GM18499 (cell line): ENCODE measurements around the gene MARK4.
"Not testable (repeated sequence)": the region's sequence is repeated elsewhere in the genome, so short reads cannot be mapped to it uniquely, and the experiment has no call there.

Experiments
- ATAC-seq: cut with Tn5 transposase; IDR thresholded peaks from one replicate; pipeline ENCODE4 v1.9.1; 2021; ENCODE audit warnings: moderate number of reproducible peaks; ENCODE audit not compliant: insufficient read depth, unreplicated experiment

Gene MARK4

DNA sequence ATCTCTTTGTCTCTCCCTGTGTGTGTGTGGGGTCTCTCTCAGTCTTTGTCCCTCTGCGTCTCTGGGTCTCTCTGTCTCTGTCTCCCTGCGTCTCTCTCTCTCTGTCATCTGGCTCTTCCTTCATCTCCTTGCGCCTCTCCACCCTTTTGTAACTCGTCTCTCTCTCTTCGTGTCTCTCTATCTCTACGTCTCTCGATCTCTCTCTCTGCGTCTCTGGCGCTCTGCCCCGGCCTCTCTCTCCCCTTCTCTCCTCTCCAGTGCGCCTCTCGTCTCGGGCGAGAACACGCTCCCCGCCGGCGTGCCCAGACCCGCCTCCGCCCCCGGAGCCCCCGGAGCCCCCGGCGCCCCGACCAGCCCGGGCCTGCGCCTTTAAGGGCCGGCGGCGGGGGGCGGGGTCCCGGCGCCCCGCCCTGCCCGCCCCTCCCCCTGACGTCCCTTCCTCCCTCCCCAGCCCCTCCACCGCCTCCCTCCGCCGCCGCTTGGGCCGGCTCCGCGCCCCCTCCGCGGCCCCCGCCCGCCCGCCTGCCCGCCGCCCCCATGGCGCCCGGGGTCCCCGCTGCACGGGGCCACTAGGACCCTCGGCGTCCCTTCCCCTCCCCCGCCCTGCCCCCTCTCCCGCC lies at the start of gene MARK4:
Gene MARK4 (plus strand): TSS at position 440 of the 620 bp plus-strand sequence. CDS start 318 bp downstream, outside the sequence.
- no peak for ATAC-seq

DNA sequence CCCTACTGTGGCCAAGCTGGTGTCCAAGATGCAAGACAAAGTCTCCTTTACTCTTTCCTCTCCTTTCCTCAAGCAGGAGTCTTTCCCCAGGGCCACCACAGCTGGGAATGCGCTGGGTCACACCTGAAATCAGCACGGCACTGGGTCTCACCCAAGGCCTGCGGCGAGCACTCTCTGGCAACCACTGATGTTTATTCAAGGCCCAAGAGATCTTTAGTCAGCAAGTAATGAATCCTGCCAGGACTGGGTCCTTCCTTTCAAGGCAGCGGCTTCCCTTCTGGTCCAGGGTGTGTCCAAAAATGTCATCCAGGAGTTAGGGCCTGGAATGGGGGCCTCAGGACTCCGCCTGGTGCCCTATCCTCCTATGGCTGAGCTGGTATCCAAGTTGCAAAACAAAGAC lies 48.4 kb upstream of the MARK4 start:
- ATAC-seq, result no peak

DNA sequence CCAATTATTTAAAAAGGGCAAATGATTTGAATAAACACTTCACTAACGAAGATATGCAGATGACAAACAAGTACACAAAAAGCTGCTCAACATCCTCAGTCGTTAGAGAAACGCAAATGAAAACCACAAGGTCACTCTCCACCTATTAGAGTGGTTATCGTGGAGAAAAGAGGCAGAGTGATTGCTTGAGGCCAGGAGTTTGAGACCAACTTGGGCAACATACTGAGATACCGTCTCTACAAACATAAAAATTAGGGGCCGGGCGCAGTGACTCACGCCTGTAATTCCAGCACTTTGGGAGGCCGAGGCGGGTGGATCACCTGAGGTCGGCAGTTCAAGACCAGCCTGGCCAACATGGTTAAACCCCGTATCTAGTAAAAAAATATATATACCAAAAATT lies 45.3 kb upstream of the MARK4 start:
- no peak for ATAC-seq

DNA sequence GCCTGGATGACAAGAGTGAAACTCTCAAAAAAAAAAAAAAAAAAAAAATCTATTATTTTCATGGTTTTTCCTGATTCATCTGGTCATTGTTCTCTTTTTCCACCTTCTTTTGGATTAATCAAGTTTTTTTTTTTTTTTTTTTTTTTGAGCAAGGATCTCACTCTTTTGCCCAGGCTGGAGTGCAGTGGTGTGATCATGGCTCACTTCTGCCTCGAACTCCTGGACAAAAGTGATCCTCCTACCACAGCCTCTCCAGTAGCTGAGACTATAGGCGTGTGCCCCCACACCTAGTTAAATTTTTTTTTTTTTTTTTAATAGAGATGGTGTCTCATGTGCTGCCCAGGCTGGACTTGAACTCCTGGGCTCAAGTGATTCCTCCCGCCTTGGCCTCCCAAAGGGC lies 44.7 kb upstream of the MARK4 start:
- ATAC-seq, result no peak

DNA sequence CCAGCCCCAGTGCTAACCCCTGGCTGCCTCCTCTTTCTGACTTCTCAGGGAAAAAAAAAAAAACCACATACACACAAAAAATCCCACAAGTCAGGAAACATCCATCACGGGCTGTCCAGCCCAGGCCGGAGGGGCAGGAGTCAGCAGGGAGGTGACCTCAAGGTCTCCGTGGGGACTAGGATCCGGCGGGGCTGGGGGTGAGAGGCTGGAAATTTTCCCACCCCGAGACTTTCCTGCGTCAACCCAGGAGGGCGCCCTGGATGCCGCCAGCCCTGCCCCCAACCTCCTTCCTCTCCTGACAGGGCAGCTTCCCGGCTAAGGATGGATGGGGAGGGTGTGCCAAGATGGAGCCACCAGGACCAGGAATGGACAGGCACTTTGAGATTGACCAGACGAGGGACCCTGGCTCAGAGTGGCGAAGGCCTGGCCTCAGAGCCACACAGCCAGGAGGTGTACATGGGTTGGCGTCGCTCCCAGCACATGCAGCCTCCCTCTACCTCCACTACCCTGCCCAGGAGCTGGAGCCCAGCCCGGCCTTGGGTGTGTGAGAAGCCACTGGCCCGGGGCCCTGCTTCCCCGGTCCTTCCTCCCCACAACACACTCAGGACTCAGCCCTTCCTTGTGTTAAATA lies 39.2 kb upstream of the MARK4 start:
- no peak for ATAC-seq

DNA sequence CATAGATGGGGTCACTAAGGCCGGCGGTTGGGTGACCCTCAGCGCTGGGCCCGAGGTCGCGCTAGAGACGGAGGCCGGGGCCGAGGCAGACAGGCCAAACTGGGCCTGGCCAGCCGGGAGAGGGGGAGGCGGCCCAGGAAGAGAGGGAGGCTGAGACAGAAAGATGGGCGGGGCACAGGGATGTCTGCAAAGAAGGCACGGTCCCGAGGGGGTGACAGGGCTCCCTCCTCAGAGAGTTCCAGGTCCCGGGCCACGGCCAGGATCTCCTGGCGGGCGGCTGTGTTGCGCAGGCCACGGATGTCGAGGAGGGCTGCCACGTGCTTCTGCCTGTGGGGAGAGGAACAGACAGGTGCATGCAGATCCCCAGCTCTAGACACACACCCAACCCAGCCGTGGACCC lies 38.0 kb upstream of the MARK4 start:
- no peak for ATAC-seq

DNA sequence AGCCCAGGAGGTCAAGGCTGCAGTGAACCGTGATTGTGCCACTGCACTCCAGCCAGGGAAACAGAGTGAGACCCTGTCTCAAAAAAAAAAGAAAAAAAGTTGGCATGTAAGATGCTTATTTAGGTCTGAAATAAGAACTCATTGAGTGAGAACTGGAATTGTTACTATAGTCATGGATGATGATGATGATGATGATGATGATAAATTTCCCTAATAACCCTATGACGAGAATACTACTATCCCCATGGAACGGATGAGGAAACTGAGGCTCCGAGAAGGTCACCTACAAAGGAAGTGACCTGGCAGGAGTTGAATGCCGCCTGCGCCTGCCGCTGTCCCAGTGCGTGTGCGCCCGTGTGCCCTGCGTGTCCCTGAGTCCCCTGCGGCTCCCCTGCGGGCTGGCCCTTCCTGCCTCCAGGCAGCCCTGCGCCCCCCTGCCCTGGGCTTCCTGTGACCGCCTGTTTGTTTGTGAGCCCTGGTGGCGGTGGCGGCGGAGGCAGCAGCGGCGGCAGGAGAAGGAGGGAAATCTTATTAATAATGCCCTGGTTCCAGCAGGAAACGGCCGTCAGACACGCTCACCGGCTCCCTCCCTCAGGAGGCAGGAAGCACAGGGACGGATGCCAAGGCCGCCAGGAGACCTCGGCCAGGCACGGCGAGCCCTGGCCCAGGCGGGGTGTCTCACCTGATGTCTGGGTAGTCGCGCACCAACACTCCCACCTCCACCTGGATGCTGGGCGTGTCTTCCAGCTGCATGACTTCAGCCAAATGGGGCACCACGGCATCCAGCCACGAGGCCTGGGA lies 35.5 kb upstream of the MARK4 start:
- ATAC-seq, result no peak

DNA sequence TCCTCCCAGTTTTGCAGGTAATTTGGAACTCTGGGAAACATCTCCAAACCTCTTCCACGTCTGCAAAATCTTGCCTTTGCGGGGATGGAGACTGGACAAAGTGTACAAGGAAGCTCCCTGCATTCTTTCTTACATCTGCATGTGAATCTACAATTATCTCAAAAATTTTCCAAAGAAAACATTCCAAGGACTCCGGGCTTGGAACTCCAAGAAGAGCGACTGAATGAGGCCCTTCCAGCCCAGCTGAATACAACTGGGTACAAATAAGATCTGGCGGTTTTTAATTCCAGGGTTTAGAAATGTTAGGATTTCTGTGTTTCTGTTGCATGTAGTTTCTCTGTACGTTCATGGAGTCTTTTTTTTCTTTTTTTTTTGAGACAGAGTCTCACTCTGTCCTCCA lies 34.4 kb upstream of the MARK4 start:
- ATAC-seq, result no peak

DNA sequence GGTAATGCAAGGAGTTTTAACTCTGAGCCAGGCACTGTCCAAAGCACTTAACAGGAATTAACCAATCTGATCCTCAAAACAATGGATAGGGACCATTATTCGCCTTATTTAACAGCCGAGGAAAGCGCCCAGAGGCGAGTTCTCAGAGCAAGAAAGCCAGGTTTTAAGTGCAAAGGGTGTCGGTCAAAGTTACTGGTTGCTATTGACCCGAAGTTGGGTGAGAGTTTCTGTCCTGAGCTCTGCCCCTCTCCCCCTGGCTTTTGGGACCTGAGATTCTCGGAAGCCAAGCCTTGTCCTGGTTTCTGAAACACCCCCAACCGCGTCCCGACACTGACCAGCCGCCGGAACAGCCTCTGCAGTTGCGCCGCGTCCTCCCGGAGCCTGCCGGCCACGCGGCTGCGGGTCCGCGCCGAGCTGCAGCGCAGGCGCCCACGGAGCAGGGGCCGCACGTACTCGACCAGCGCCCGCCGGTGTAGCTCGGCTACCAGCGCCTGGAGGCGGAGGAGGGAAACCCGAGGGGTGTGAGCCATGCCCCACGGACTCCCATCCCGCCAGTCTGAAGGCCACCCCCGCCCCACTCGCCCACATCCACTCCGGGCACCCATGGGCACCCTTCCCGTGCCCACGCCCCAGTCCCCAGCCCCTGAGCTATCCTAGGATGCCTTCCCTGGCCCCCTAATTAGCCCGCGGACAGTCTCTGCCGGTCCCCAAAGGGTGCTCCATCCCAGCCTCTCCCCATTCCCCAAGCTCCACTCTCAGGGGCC lies 33.7 kb upstream of the MARK4 start:
- no peak for ATAC-seq

DNA sequence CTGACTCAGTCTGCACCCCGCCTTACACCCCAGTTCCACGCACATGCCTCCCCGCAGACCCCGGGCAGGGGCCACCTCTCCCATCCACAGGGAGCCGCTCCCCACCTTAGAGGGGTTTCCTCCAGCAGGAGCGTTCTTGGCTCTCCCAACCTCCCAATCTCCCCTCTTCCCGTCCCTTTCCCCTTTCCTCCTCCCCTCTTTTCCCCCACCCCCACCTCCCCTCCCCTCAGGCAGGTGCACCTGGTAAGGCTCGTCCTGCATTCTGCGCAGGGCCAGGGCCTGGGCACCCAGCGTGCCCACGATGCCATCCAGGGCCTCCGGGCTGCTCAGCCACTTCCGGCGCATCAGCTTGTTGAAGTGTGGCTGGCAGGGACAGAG lies 33.1 kb upstream of the MARK4 start:
- no peak for ATAC-seq

DNA sequence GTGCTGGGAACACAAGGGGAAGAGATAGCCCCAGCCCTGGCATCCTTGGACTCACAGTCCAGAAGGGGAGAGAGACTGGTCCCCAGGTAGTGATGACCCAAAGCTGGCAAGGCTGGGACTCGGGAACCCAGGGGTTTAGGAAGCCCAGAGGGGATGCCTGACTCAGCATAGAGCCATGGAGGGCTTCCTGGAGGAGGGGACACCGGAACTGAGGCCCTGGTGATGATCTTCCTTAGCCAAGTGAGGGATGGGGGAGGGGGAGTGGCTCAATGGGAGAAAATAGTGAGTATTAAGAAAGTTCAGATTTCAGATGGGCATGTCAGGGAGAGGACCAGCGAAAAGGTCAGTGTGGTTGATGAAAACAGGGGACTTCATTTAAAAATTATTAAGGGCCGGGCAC lies 32.6 kb upstream of the MARK4 start:
- ATAC-seq, result no peak

DNA sequence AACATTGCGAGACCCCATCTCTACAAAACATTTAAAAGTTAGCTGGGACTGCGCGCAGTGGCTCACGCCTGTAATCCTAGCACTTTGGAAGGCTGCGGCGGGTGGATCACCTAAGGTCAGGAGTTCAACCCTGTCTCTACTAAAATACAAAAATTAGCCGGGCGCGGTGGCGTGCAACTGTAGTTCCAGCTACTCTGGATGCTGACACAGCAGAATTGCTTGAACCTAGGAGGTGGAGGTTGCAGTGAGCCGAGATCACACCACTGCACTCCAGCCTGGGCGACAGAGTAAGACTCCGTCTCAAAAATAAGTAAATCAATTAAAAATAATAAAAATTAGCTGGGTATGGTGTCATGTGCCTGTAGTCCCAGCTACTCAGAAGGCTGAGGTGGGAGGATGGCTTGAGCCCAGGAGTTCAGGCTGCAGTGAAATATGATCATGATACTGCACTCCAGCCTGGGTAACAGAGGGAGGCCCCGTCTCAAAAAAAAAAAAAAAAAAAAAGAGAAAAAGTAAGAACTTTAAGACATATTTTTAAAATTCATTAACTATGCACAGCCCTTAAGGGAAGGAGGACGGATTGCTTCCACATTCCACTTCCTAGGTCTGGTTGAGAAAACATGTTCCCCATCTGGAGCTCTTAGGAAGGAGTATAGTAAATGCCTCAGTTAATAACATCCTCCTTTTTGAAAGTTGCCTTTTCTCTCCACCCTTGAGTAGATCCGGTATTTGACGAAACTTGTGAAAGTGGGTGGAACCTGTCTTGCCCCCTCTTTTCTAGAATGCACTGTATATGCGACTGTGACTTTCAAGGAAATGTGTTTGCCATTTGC lies 31.9 kb upstream of the MARK4 start:
- no peak for ATAC-seq

DNA sequence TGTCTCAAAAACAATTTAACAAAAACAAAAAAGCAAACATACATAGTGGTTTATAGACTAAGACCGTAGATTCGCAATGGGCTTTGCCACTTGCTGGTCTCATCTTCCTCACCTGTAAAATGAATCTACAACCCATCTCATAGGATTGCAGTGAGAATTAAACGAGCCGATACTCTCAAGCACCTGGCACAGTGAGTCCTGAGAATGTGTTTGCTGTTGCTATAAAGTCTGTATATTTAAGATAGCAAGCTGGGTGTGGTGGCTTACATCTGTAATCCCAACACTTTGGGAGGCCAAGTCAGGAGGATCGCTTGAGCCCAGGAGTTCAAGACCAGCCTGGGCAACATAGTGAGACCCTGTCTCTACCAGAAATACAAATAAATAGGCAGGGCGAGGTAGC lies 28.3 kb upstream of the MARK4 start:
- ATAC-seq, result no peak

DNA sequence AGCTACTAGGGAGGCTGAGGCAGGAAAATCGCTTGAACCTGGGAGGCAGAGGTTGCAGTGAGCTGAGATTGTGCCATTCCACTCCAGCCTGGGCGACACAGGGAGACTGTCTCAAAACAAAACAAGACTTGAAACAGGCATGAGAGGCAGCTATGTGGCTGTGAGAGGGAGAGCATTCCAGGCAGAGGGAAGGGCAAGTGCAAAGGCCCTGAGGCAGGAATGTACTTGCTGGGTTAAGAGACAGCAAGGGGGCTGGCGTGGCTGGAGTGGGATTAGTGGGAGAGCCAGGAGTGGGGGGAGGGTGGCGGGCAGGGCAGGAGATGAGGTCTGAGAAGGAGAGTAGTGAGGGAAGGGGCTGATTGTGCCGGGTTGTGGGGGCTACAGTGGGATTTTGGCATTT lies 27.2 kb upstream of the MARK4 start:
- ATAC-seq, result no peak

DNA sequence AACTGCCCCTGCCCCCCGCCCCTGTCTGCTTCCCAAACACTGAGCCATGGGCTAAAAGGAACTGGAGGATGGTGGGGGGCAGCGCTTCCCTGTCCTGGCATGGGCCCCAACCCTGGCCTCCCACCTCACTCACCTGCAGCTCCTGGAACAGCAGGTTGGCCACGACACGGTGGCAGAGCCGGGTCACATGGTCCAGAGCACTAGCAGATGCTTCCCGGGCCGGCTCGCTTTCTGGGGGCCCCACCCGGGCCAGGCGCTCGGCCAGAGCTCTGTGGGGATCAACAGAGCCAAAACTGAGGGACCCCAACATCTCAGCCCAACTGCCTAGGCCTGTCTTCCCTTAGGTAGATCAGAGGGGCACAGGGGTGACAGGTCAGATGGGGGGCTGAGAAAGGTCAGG lies 26.4 kb upstream of the MARK4 start:
- no peak for ATAC-seq

DNA sequence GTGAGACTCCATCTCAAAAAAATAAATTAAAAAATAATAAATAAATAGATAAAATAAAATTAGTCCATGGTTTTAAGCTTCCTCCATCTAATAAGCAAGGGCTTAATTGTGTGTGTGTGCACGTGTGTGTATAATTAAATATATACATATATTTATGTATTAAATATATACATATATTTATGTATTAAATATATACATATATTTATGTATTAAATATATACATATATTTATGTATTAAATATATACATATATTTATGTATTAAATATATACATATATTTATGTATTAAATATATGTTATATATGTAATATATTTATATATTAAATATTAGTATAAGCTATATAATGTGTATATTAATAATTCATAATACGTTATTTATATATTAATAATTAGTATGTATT lies 22.0 kb upstream of the MARK4 start:
- not testable (repeated sequence) for ATAC-seq

DNA sequence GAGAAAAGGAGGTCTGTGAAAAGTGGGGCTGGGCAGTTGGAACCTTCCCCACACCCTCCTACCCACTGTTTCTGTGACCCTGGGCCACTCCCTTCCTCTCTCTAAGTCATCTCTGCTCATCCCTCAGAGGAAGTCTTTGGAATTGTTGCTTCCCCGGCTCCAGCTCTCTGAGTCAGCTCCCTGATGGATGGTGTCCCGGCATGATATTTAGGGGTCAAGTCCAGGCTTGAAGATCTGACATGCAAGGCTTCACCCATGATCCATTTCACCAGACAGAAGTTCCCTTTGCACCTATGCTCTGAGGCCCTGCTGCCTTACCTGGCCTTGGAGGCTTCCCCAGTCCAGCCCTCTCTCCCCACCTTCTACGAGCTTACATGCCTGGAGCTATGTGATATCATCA lies 19.2 kb upstream of the MARK4 start:
- ATAC-seq, result no peak

DNA sequence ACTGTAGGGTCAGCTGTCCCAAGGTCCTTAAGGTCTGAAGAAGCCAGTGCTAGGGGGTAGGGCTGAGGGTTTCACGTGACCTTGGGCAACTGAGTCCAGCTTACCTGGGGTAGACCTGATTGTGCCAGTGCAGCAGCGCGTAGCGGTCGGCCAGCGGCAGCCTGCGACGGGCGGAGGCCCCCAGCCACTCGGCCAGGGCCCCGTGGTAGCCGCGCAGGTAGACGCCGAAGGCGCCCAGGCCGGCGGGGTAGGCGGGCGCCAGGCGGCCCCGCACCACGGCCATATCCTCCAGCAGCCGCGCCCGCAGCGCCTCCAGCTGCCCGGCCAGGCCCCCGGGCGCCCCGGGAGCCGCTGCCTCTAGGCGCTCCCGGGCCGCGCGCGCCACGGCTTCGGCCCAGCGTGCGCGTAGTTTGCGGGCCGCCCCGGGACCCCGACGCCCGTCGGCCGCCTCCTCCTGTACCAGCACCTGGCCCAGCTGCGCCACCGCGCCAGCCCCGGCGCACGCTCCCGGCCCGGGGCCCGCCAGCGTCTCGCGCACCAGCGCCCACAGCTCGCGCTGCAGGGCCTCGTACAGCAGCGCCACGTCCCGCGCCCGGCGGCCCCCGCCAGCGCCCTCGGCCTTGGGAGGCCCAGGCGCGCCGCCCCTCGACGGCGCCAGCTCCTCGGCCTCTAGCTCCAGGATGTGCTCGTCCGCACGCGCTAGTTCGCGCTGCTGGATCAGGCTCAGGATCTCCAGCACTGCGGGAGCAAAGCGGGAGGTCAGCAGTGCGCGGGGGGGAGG lies 16.8 kb upstream of the MARK4 start:
- no peak for ATAC-seq

DNA sequence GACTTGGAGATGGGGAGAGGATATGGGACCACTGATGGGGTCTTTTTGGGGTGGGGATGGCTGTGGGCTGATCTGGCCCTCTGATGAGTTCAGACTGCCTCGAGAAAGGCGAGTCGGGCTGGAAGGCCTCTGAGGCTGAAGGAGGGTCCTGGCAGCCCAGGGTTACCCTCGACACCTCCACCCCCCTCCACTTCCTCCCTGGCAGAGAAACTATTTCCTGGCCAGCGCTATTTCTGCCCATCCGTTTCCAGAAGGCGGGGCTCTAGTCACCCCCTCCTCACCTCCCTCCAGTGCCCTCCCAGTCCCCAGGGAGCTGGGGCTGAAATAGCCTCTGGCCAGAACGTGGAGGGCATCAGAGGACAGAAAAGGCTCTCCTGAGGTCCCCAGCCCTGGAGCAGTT lies 15.6 kb upstream of the MARK4 start:
- no peak for ATAC-seq
